GM21786 (cell line): Measurements from ENCODE around the gene KRT25.

ENCODE experiments used
- ATAC-seq: cut with Tn5 transposase; IDR thresholded peaks from one replicate; pipeline ENCODE4 v1.9.1; 2021; ENCODE audit not compliant: unreplicated experiment

The KRT25 gene, protein sequence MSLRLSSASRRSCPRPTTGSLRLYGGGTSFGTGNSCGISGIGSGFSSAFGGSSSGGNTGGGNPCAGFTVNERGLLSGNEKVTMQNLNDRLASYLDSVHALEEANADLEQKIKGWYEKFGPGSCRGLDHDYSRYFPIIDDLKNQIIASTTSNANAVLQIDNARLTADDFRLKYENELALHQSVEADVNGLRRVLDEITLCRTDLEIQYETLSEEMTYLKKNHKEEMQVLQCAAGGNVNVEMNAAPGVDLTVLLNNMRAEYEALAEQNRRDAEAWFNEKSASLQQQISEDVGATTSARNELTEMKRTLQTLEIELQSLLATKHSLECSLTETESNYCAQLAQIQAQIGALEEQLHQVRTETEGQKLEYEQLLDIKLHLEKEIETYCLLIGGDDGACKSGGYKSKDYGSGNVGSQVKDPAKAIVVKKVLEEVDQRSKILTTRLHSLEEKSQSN

DNA sequence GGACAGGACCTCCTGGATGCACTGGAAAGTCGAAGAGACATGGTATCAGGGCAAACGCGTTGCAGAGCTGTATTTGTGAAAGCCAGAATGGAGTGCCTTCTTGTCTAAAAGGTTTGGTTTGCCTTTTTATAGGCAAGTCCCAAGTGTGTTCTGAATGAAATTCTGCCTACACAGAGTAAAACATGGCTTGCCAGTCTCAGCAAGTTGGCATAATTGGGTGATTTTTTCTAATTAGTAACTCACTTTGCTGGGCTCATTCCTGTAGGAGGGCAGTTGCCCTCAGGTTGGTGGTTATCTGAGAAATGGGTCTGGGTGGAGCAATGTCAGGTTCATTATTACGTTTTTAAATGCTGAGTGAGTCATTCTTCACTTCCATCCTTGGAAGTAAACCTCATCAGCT is at the start of gene KRT25:
TSS of gene KRT25 (minus strand) at position 101 of the 400 bp plus-strand sequence. CDS start at position 41, 60 bp downstream.
- ATAC-seq = no peak

DNA sequence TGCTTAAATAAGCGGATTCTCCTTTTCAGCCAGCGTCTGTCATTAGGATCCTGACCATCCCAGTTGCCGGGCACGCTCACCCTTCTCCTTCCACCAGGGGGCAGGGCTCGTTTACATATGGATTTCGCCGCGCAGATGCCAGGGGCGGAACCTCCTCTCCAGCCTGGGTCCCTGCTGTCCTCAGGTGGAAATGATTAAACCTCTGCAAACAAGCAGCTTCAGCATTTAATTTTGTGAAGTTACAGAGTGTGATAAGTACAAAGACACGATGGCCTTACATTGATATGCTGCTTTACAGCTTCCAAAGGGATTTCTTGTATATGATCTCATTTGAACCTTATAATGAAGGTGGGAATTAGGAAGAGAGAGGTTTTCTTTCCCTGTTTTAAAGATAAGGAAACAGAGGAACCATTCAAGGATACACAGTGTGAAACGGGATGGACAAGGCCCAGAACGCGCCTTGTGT is 48.5 kb upstream of the KRT25 start:
- no peak for ATAC-seq

DNA sequence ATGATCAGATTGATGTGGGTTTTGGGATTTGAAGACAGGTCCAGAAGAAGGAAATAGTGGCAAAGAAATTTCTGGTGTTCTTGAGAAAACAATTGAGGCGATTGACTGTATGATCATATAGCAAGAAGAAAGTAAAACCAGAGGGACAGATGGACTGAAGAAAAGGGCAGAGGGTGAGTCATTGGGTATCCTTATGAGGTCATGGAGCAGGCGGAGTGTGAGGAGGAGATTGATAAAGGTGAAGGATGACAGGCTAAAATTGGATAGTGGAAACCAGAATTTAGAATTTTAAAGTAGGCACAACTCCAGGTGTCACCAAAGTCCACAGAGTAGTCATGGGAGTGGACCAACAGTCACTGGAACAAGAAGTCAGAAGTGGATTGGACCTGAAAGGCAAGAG is 46.0 kb upstream of the KRT25 start:
- ATAC-seq = no peak

DNA sequence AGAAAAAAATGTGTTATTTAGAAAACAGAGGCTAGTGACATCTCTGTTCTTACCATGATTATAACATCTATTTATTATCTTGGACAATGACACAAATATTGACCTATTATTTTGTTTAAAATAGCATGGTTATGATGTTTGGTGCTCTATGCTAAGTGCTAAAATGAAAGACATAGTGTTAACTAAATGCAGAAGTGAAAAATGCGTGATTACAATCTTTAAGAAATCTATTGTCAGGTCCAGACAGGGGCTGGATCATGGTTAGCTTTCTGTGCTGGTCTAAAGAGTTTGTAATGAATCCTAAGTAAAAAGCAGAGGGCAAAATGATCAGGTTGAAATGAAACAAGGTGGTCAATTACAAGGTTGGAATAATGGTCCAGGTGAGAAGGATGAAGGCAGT is 45.2 kb upstream of the KRT25 start:
- ATAC-seq = no peak

DNA sequence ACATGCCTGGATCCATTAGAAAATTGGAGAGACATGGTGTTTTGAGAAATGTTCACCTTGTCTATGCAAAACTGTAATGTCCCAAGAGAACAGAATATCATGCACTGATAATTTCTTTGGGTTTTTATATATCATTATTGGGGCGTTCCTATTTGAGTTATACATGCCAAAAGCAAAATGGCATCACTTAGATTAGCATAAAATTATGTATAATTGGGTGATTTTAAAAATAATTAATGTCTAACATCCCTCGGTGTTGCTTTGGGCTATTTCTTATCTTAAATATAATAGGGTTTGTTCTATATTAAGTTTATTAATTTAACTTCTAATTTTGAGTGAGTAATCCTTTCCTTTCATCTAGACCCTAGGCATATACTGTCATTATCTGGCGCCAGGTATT is 44.7 kb upstream of the KRT25 start, which contains the start of gene KRT28:
TSS of gene KRT28 (minus strand) at position 101 of the 400 bp plus-strand sequence. CDS start at position 35, 66 bp downstream.
- no peak for ATAC-seq

DNA sequence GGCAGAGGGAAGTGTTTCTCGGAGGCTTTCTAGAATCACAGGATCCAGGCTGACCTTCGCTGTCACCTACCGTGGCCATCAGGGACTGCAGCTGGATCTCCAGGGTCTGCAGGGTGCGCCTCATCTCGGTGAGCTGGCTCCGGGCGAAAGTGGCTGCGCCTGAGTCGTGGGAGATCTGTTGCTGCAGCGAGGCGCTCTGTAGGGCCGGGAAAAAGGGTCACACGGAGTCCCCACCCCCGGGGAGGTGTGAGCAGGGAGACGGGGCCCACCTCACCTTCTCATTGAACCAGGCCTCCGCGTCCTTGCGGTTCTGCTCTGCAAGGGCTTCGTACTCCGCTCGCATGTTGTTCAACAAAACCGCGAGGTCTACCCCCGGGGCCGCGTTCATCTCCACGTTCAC is 41.7 kb upstream of the KRT25 start:
- no peak for ATAC-seq

DNA sequence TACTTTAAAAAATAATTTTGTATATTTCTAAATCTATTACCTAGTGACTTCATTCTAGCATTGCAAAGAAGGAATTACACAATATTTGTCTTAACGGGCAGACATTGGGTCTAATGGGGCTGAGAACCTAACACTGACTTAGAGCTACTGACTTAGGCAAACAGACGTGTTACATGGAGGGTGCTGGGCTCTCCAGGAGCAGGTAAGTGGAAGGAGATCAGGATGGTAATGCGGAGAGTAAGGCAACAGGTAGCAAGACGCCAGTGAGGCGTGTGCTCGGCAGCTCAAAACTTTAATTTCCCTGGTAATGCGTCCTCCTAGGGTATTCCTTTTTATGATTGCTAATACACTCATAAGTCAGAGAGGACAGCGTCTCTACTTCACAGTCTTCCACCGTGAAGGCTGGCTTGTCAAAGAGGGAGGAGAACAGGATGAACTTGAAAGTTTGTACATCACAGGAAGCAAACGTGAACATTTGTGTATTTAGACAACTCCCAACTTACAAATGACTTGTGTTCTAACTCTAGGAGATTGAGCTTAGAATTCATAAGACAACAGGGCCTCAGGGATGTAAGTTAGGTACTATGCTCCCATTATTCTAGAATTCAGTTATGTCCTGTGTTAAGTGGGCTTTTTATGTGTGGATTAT is 40.0 kb upstream of the KRT25 start:
- ATAC-seq = no peak

DNA sequence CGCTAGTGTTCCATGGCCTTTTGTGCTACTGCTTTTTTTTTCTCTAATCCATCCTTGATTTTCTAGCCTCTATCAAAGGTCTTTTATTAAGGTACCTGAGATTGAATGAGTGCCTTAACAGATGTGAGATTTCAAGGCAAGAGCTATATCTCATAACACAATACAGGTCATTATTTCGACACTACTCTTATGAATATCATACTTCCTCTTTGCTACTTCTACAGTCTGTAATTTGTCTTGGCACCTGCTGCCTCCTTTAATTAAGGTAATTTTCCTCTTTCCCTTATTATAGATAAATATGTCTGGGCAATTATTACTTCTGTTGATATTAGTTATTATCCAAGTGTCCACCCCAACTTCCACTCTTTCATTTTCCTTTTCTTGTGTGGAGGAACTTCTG is 39.3 kb upstream of the KRT25 start:
- ATAC-seq = no peak

DNA sequence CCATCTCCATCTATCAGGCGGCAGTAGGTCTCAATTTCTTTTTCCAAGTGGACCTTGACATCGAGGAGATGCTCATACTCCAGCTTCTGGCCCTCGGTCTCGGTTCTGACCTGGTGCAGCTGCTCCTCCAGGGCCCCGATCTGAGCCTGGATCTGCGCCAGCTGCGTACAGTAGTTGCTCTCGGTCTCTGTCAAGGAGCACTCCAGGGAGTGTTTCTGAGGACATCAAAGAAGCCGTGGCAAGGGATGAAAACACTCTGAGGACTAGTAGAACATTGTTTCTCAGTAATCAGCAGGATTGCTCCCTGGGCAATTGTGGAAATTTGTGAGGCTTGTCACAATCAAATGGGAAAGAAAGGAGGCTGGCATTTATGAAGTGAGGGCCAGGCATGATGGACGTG is 38.7 kb upstream of the KRT25 start:
- no peak for ATAC-seq

DNA sequence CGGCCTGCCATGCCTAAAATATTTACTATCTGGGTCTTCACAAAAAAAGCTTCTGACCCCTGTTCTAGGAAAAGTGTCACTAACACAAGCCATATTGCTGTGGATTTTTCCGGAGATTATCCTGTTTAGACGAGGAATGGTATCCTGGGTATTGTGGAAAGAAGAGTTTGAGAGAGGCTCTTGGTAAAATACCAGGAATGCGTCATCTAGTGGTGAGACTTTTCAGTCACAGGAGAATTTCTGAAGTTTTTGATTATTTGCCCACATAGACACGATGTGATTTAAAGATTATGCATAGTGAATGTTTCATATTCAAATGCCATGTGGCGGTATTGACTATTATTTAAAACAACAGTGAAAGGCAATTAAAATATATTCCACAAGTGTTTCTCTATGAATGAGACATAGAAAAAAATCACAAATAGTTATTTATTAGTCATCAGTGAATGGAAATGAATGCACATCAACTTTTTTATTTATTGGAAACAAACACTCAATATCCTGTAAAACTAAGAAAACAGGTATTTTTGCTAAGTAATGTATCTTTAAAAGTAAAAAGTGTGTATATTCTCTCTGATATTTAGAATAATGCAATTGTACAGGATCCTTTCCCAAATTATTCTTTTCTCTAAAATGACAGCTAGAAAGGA is 36.8 kb upstream of the KRT25 start:
- ATAC-seq = no peak

DNA sequence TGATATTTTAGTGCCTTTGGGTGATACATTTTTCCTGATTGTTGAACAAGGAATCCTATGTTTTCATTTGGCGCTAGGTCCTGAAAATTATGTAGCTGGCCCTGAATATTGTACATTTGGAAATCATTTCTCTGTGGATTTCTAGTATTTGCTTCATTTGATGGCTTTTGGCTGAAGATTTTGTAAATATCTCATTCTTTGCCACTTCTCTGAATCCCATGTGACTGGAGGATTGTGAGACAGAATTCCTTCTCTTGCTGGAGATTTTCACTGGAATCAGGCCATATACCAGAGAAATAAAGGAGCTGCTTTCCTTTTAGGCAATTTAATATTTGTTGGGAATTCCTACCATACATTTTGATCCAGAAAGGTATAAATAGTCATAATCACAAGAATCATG is 36.0 kb upstream of the KRT25 start:
- ATAC-seq = no peak

DNA sequence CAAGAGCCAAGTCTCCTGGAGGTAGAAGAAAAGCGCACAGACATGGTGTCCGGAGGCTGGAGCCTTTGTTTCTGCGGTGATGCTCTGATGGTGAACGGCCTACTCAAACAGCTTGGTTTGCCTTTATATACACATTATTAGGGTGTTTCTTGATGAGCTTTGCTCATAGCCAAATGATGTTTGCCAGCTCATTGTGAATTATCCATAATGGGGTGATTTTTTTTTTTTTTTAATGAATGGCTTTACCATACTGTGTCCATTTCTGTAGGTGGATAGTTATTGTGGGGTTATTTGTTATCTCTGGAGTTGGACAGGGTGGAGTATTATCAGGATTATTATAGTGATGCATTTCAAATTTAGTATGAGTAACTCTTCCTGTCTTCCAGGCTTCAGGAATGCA is 27.3 kb upstream of the KRT25 start, which contains the start of gene KRT27:
TSS of gene KRT27 (minus strand) at position 101 of the 400 bp plus-strand sequence. CDS start at position 44, 57 bp downstream.
- no peak for ATAC-seq

DNA sequence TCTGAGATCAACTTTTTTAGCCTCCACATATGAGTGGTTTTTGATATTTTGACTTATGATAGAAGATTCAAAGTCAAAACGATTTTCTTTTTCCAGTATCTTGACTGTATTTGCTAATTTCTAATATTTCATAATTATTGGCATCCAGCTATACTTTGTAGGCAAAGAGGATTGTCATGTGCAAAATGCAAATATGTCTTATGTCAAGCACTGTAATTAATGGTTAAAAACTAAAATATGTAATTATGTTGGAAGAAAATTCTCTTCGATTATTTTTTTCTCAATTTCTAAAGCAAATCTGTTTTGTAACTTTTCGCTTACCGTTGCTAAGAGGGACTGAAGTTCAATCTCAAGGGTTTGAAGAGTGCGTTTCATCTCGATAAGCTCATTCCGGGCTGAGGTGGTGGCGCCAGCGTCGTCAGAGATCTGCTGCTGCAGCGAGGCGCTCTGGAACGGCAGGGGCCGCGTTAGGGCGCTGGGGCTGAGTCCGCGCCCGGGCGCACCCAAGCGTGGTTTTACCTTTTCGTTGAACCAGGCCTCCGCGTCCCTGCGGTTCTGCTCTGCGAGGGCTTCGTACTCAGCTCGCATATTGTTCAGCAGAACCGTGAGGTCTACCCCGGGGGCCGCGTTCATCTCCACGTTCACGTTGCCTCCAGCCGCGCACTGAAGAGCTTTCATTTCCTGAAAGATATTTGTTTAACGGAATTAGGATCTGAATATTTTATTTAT is 24.2 kb upstream of the KRT25 start:
- ATAC-seq = no peak

DNA sequence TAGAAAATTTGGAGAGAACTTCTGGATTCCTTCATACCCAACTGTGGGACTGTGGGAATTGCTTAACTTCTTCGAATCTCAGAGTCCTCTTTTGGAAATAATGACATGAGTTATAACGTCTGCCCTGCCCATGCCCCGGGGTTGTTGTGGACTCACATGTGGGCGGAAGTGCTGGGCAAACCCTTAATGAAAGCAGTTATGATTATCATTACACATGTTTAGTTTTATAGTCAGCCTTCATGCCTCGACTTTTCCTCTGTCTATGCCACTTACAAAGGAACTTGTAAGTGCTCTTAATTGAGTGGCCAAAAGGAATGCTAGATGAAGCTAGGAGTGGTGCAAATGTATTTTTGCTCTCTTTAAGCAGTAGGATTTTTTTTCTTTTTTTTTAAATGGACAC is 23.3 kb upstream of the KRT25 start:
- no peak for ATAC-seq

DNA sequence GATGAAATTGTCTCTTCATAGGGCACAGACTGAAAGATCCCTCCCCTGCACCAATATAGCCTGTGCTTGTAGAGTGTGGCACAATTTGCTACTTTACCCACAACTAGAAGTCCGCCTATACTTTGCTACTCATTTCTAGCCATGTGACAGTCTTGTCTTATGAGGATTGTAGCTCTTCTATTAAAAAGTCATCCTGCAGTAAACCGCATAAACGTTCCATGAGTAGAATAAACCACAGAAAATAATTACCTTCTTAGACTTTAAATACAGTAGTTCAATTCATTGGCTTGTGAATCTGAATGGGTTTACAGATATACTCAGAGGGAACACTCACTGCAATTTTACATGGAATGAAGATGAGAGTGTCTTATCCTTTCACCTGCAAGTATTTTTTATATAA is 22.8 kb upstream of the KRT25 start:
- no peak for ATAC-seq

DNA sequence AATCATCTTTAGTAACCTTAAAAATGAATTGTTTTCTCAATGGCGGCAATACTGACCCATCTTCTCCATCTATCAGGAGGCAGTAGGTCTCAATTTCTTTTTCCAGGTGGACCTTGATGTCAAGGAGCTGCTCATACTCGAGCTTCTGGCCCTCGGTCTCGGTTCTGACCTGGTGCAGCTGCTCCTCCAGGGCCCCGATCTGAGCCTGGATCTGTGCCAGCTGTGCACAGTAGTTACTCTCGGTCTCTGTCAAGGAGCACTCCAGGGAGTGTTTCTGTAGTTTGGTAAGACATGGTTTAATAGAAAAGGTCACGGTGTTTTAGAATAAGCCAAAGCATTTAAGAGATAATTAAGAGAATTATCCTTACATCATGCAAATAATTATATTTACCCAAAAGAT is 22.3 kb upstream of the KRT25 start:
- ATAC-seq = no peak

DNA sequence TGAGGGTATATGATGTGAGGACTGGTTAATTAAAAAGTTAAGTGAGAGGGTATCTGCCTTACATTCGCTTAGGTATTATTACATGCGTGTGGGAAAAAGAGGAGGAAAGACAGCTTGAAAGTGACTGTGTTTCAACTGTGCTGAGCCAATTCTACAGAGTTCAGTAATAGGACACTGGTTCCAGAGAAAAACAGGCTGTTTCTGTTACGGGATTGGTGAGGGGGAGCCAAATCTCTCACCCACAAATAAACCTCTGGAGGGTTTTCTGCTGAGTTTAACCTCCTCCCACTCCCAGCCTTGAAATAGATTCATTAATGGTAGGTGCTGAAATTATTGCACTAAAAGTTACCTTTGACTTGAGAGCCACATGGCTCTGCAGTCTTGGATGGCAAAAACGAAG is 20.8 kb upstream of the KRT25 start:
- ATAC-seq = no peak

DNA sequence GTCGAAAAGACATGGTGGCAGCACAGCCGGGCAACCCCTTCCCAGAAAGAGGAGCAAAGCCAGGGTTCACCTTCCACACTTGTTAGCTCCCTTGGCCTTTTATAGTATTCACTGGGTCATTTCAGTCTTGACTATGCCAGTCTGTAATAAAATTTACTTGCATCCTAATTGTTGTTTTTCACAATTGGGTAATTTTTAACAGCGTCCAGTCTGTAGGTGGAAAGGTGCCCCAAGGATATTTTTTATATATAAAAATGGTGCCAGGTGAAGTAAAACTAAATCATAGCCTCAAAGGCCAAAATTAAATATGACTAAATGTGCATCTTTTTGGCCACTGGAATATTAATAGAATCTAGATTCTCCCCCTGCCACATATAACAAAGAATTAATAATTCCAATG is 17.0 kb upstream of the KRT25 start, which contains the start of gene KRT26:
TSS of gene KRT26 (minus strand) at position 101 of the 400 bp plus-strand sequence. CDS start at position 13, 88 bp downstream.
- no peak for ATAC-seq

DNA sequence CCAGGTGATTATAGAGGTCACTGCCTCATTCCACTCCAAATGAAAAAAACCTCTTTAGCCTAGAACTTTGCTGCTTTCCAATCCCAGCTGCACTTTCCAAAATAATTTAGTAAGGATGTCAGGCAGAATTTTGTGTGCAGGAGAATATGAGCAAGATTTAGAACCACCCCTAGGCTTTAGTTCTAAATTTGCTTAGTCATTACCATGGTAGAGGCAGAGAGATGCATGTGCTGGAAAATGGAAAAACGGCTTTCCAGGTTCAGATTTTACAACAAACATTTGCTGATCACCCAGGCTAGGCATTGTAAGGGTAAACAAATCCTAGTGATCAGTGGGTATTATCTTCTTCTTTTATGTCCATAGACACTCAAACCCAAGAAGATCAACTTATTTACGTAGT is 10.5 kb upstream of the KRT25 start:
- no peak for ATAC-seq

DNA sequence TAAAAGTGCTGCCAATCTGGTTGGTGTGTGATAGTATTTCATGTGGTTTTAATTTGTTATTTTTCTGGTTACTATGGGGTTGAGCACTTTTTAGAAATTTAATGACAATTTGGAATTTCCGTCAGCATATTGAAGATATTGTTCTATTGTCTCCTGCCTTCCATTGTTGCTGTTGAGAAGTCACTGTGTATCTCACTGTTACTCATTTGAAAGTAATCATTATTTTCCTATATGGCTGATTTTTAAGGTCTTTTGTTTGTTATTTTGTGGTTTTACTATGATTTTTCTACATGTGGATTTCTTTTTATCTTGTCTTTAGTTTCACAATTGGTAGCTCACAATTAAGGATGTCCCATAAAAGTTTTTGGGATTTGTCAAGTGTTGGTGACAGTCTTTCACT is 8.6 kb upstream of the KRT25 start:
- no peak for ATAC-seq
